Activated B cell treated with CpG ODN at 0.5 μM for 24 hours (primary cell): ENCODE results near the gene TMEM120B. TPM values are rescaled to one million over a fixed set of nuclear protein-coding genes. Genes with fewer than 3 reads are reported as not detected.

Experiments used
- ATAC-seq: fragments of 200-7000 bp; cut with Tn5 transposase; one replicate; pipeline ENCODE4 v1.10.0; 2021; ENCODE audit warnings: low read depth, mild to moderate bottlenecking, moderate library complexity
- CTCF ChIA-PET: fragments of 350-600 bp; sonication (Branson Sonifier 250); formaldehyde crosslinking; loops from one replicate; lab custom pipeline; 2021; ENCODE audit warnings: antibody characterized with exemption; lab: Charles Lee
- POLR2A ChIA-PET: fragments of 350-600 bp; sonication (Branson Sonifier 250); formaldehyde crosslinking; loops from one replicate; lab custom pipeline; 2021; ENCODE audit warnings: antibody characterized with exemption; lab: Charles Lee
- DNase-seq: peaks from one replicate; pipeline ENCODE4 v3.0.0; 2022
- H3K27ac Mint-ChIP-seq: one replicate; pipeline ENCODE4 v1.8.0; 2020; ENCODE audit warnings: mixed read lengths
- H3K27me3 Mint-ChIP-seq: one replicate; pipeline ENCODE4 v1.8.0; 2021; ENCODE audit warnings: mixed read lengths
- H3K36me3 Mint-ChIP-seq: one replicate; pipeline ENCODE4 v1.8.0; 2021; ENCODE audit warnings: low read depth, mixed read lengths
- H3K4me1 Mint-ChIP-seq: one replicate; pipeline ENCODE4 v1.8.0; 2021; ENCODE audit warnings: mixed read lengths
- H3K4me3 Mint-ChIP-seq: one replicate; pipeline ENCODE4 v1.8.0; 2020; ENCODE audit warnings: mild to moderate bottlenecking, mixed read lengths
- H3K9me3 Mint-ChIP-seq: one replicate; pipeline ENCODE4 v1.8.0; 2020; ENCODE audit warnings: mixed read lengths
- CTCF ChIP-seq: fragments of 200-600 bp; IDR thresholded peaks from one replicate; pipeline ENCODE4 v1.8.0; 2022; ENCODE audit warnings: antibody characterized with exemption, mild to moderate bottlenecking
- intact Hi-C: fragments of 100-400 bp; cut with micrococcal nuclease; formaldehyde crosslinking; loops from one replicate; pipeline ENCODE4 v1.15.1; 2024
- total RNA-seq: library from RNA; stranded (reverse); gene quantifications from 2 replicates; pipeline ENCODE4 v1.2.3, GENCODE V29; 2022

The TMEM120B gene
- total RNA-seq, 1 donor from 2014 or later, result 8.3 TPM

- H3K36me3 Mint-ChIP-seq, result peaks cover 74% of the 10 kb centered on the region
- H3K27ac Mint-ChIP-seq, result no peak overlapping the region
- H3K9me3 Mint-ChIP-seq, result no peaks in the 10 kb centered on the region
- ChIA-PET POLR2A (interaction anchor here (0.6 to 29.6 kb wide), 3 partner anchors 9 to 53 kb away, joined by 3 to 1155 read pairs (median 4); partner anchors contain the start of genes RHOF and SETD1B), CTCF (interaction anchor here (3.1 kb wide), 1 partner anchor 21 kb away, joined by 23 read pairs; the partner anchor contains the start of gene RHOF)
- H3K4me1 Mint-ChIP-seq, result peaks cover 31% of the 10 kb centered on the region
- intact Hi-C loops, result no loop called here
- no peak overlapping the region for H3K4me3 Mint-ChIP-seq
- ATAC-seq (no peak), DNase-seq (no peak)
- TF ChIP-seq CTCF, result no peak
- H3K27me3 Mint-ChIP-seq, result no peaks in the 10 kb centered on the region
Observed at GRCh38 chr12:121815263-121815662, 102.7 kb downstream of the TMEM120B start.

- Mint-ChIP-seq H3K36me3 (peaks cover 77% of the 10 kb centered on the region), H3K27me3 (no peaks in the 10 kb centered on the region), H3K9me3 (no peaks in the 10 kb centered on the region), H3K4me3 (no peak overlapping the region), H3K27ac (no peak overlapping the region), H3K4me1 (peaks cover 18% of the 10 kb centered on the region)
- TF ChIP-seq CTCF, result no peak
- ChIA-PET CTCF (interaction anchor here (3.1 kb wide), 1 partner anchor 22 kb away, joined by 23 read pairs; the partner anchor contains the start of gene RHOF), POLR2A (interaction anchor here (29.6 kb wide), 1 partner anchor 29 kb away, joined by 1155 read pairs; the partner anchor contains the start of genes RHOF and SETD1B)
- intact Hi-C loops, result no loop called here
- ATAC-seq, result no peak
- DNase-seq, result no peak
Observed at GRCh38 chr12:121816925-121817647, 104.5 kb downstream of the TMEM120B start.

- H3K4me3 Mint-ChIP-seq, result no peak overlapping the region
- CTCF ChIA-PET, result interaction anchor here (3.1 kb wide), 1 partner anchor 23 kb away, joined by 23 read pairs; the partner anchor contains the start of gene RHOF
- H3K9me3 Mint-ChIP-seq, result no peaks in the 10 kb centered on the region
- peaks cover 82% of the 10 kb centered on the region for H3K36me3 Mint-ChIP-seq
- peaks cover 13% of the 10 kb centered on the region for H3K4me1 Mint-ChIP-seq
- ATAC-seq (no peak), DNase-seq (no peak)
- H3K27ac Mint-ChIP-seq, result no peak overlapping the region
- intact Hi-C loops, result no loop called here
- no peak for TF ChIP-seq CTCF
- no peaks in the 10 kb centered on the region for H3K27me3 Mint-ChIP-seq
- POLR2A ChIA-PET, result no interaction called here
Observed at GRCh38 chr12:121817648-121818043, 105.1 kb downstream of the TMEM120B start.

- H3K27ac Mint-ChIP-seq, result no peak overlapping the region
- intact Hi-C loops, result no loop called here
- DNase-seq (no peak), ATAC-seq (no peak)
- TF ChIP-seq CTCF, result no peak
- H3K36me3 Mint-ChIP-seq, result peaks cover 81% of the 10 kb centered on the region
- H3K4me3 Mint-ChIP-seq, result no peak overlapping the region
- CTCF ChIA-PET, result no interaction called here
- H3K4me1 Mint-ChIP-seq, result peaks cover 1% of the 10 kb centered on the region
- POLR2A ChIA-PET, result interaction anchor here (1.0 kb wide), 1 partner anchor 23 kb away, joined by 3 read pairs; no protein-coding TSS in a partner anchor
- no peaks in the 10 kb centered on the region for H3K9me3 Mint-ChIP-seq
- no peaks in the 10 kb centered on the region for H3K27me3 Mint-ChIP-seq
Observed at GRCh38 chr12:121819212-121819949, 106.8 kb downstream of the TMEM120B start.

- Mint-ChIP-seq H3K9me3 (no peaks in the 10 kb centered on the region), H3K36me3 (peaks cover 83% of the 10 kb centered on the region), H3K27ac (no peak overlapping the region), H3K4me3 (no peak overlapping the region), H3K4me1 (peaks cover 1% of the 10 kb centered on the region), H3K27me3 (no peaks in the 10 kb centered on the region)
- ATAC-seq (no peak), DNase-seq (no peak)
- intact Hi-C loops, result no loop called here
- ChIA-PET CTCF (no interaction called here), POLR2A (no interaction called here)
- TF ChIP-seq CTCF, result no peak
Observed at GRCh38 chr12:121820056-121820455, 107.5 kb downstream of the TMEM120B start.
